ENCODE measurements around the gene ARRB1. TPM values are rescaled to one million over a fixed set of nuclear protein-coding genes. Genes with fewer than 3 reads are reported as not detected.

ARRB1 gene
- polyA plus RNA-seq, 1 experiment = 36.9 TPM

- CTCF ChIA-PET = no interaction called here
- Histone ChIP-seq H3K27ac (ENCODE audit: low read depth, low read length) (no peak overlapping the region), H3K27me3 (ENCODE audit: control insufficient read depth, insufficient read depth, low read length) (no peaks in the 10 kb centered on the region), H3K9me3 (ENCODE audit: control insufficient read depth, insufficient read depth, low read length) (no peaks in the 10 kb centered on the region), H3K4me3 (ENCODE audit: low read depth, low read length) (no peak overlapping the region)
- DNase-seq (ENCODE audit: low read depth, low spot score) = no peak
- POLR2A ChIA-PET = no interaction called here
- no peak for TF ChIP-seq CTCF (IDR thresholded peaks at IDR 0.05; ENCODE audit: low read depth, low read length)
Measured at GRCh38 chr11:75319035-75319877, 32.2 kb downstream of the ARRB1 start.

GRCh38 chr11:75317446-75318122 is 33.9 kb downstream of the ARRB1 start:
- ChIA-PET POLR2A (no interaction called here), CTCF (interaction anchor here (1.1 kb wide), 1 partner anchor 72 kb away, joined by 3 read pairs; no protein-coding TSS in a partner anchor)
- no peak for TF ChIP-seq CTCF (IDR thresholded peaks at IDR 0.05; ENCODE audit: low read depth, low read length)
- no peak for DNase-seq (ENCODE audit: low read depth, low spot score)
- H3K27me3 ChIP-seq (ENCODE audit: control insufficient read depth, insufficient read depth, low read length) = no peaks in the 10 kb centered on the region
- peaks cover 2% of the 10 kb centered on the region; the same call in 1 of the 2 replicates for H3K9me3 ChIP-seq (ENCODE audit: control insufficient read depth, insufficient read depth, low read length)
- H3K27ac ChIP-seq (ENCODE audit: low read depth, low read length) = no peak overlapping the region
- no peak overlapping the region for H3K4me3 ChIP-seq (ENCODE audit: low read depth, low read length)

- ChIA-PET CTCF (no interaction called here), POLR2A (no interaction called here)
- Histone ChIP-seq H3K27ac (ENCODE audit: low read depth, low read length) (no peak overlapping the region), H3K9me3 (ENCODE audit: control insufficient read depth, insufficient read depth, low read length) (peaks cover 3% of the 10 kb centered on the region), H3K4me3 (ENCODE audit: low read depth, low read length) (no peak overlapping the region), H3K27me3 (ENCODE audit: control insufficient read depth, insufficient read depth, low read length) (no peaks in the 10 kb centered on the region)
- no peak for TF ChIP-seq CTCF (IDR thresholded peaks at IDR 0.05; ENCODE audit: low read depth, low read length)
- DNase-seq (ENCODE audit: low read depth, low spot score) = no peak
Measured at GRCh38 chr11:75315439-75315805, 36.0 kb downstream of the ARRB1 start.

- POLR2A ChIA-PET = interaction anchor here (1.7 kb wide), 1 partner anchor 11 kb away, joined by 5 read pairs; no protein-coding TSS in a partner anchor
- no peak overlapping the region for H3K4me3 ChIP-seq (ENCODE audit: low read depth, low read length)
- CTCF ChIA-PET = no interaction called here
- DNase-seq (ENCODE audit: low read depth, low spot score) = no peak
- H3K27me3 ChIP-seq (ENCODE audit: control insufficient read depth, insufficient read depth, low read length) = no peaks in the 10 kb centered on the region
- TF ChIP-seq CTCF (IDR thresholded peaks at IDR 0.05; ENCODE audit: low read depth, low read length) = no peak
- no peak overlapping the region for H3K27ac ChIP-seq (ENCODE audit: low read depth, low read length)
- H3K9me3 ChIP-seq (ENCODE audit: control insufficient read depth, insufficient read depth, low read length) = peaks cover 3% of the 10 kb centered on the region
Measured at GRCh38 chr11:75314771-75315438, 36.6 kb downstream of the ARRB1 start.

Measured in AG04450 (cell line).